PFSK-1 (cell line): ENCODE results near the gene GLCCI1.

ENCODE experiments used
- FOXP2 ChIP-seq: optimal IDR thresholded peaks from 2 replicates; pipeline ENCODE3; 2011; ENCODE audit warnings: borderline replicate concordance, control low read depth, inconsistent platforms; ENCODE audit not compliant: insufficient read depth; ENCODE audit errors: extremely low read length, extremely low read depth
- POLR2AphosphoS5 ChIP-seq: IDR thresholded peaks from 2 replicates; pipeline ENCODE4 v1.6.1; 2012; ENCODE audit warnings: low read depth, mild to moderate bottlenecking, control low read depth, low read length, moderate library complexity
- SIN3A ChIP-seq: IDR thresholded peaks from 2 replicates; pipeline ENCODE4 v1.6.1; 2012; ENCODE audit warnings: mild to moderate bottlenecking, low read length, moderate library complexity, borderline replicate concordance; ENCODE audit not compliant: insufficient read depth
- TAF1 ChIP-seq: IDR thresholded peaks from 2 replicates; pipeline ENCODE4 v1.6.1; 2012; ENCODE audit warnings: low read length, control low read depth, borderline replicate concordance; ENCODE audit not compliant: insufficient read depth
- TF ChIP-seq, protein P1 (sequence below), 2 experiments: IDR thresholded peaks; 2 replicates each; pipeline versions ENCODE4 v1.6.1 to v1.8.0; 2011 to 2012; ENCODE audit warnings: low read depth in 2 of 2, low read length in 2 of 2, control low read depth in 1 of 2, inconsistent platforms in 1 of 2, mild to moderate bottlenecking in 1 of 2, moderate library complexity in 1 of 2; ENCODE audit not compliant: insufficient read depth in 1 of 2

GLCCI1 gene

DNA sequence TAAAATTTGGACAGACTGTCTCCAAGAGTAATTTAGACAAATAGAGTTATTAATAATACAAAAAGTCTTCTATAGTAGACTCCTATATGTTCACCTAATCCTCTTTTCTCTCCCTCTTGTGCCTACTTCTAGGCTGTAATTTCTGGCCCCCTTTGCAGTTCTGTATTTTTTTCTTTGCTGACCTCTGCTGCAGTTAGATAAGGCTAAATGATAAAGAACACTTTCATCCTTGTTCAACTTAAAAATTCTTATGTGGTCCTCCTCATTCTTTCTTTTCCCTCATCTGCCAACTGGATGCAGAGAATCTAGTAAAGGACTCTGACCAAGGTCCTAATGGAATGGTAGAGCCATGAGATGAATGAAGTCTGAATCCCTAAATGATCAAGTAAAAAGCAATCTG lies 20.1 kb downstream of the GLCCI1 start:
- no peak for TF ChIP-seq TAF1
- TF ChIP-seq FOXP2, result no peak
- TF ChIP-seq POLR2AphosphoS5, result no peak
- TF ChIP-seq SIN3A, result no peak

DNA sequence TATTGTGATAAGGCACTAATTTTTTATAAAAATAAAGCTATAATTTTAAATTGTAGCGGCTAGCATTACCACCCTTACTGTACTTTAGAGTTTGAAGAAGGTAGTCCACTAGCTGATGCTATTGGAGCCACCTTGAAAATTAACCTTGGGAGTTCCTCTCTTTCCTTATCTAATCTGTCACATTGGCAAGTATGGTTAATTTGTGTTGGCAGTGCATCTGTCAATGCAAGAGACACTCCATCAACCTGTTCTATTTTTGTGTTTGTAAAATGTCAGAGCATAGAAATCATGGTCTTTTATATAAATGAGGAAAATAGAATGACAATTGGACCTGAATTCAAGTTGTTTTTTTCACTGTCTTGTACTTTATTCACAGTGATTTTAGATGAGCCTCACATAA lies 20.5 kb downstream of the GLCCI1 start:
- no peak for TF ChIP-seq SIN3A
- no peak for TF ChIP-seq TAF1
- no peak for TF ChIP-seq POLR2AphosphoS5
- TF ChIP-seq, protein P1, sequence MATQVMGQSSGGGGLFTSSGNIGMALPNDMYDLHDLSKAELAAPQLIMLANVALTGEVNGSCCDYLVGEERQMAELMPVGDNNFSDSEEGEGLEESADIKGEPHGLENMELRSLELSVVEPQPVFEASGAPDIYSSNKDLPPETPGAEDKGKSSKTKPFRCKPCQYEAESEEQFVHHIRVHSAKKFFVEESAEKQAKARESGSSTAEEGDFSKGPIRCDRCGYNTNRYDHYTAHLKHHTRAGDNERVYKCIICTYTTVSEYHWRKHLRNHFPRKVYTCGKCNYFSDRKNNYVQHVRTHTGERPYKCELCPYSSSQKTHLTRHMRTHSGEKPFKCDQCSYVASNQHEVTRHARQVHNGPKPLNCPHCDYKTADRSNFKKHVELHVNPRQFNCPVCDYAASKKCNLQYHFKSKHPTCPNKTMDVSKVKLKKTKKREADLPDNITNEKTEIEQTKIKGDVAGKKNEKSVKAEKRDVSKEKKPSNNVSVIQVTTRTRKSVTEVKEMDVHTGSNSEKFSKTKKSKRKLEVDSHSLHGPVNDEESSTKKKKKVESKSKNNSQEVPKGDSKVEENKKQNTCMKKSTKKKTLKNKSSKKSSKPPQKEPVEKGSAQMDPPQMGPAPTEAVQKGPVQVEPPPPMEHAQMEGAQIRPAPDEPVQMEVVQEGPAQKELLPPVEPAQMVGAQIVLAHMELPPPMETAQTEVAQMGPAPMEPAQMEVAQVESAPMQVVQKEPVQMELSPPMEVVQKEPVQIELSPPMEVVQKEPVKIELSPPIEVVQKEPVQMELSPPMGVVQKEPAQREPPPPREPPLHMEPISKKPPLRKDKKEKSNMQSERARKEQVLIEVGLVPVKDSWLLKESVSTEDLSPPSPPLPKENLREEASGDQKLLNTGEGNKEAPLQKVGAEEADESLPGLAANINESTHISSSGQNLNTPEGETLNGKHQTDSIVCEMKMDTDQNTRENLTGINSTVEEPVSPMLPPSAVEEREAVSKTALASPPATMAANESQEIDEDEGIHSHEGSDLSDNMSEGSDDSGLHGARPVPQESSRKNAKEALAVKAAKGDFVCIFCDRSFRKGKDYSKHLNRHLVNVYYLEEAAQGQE (IDR thresholded peaks at IDR 0.05; ENCODE audit: insufficient read depth in 1 of 2, low read depth in 2 of 2, low read length in 2 of 2), result no peak
- TF ChIP-seq FOXP2, result no peak

DNA sequence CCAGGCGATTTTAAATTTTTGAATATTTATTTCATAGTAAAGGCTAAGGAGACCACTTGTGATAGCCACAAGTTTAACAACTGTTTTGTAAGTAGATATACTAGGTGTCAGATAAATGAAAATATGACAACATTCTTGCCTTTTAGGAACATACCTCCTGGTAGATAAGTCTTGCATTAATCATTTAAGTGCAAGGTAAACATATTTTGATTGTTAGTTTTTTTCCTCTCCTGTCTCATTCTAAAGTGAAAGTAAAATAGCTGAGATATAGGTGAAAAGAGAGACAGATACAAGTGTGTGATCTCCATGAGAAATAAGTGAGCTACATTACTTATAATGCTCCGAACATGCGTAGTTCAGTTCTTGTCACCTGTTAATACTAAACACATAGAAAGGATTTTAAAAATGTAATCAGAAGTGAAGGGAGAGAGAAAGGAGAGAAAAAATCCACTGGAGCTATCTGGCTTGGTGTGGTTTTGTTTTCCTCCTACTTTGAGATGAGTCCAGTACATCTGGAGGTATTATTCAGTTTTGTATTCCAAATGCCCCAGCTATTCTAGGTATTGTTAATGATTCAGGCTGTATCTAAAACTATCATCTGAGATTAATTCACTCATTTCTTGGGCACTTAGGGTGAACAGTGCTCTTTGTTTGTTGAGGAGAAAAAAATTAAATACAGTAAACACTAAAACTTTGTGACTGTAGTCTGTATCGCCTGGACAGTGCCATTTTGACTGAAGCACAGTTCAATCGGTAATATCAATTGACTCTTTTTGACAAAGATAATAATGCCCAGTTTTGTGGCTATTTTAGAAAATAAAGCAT lies 21.2 kb downstream of the GLCCI1 start:
- TF ChIP-seq, protein P1 (IDR thresholded peaks at IDR 0.05; ENCODE audit: insufficient read depth in 1 of 2, low read depth in 2 of 2, low read length in 2 of 2), result no peak
- TF ChIP-seq FOXP2 (no peak), TAF1 (no peak), SIN3A (no peak), POLR2AphosphoS5 (no peak)

GRCh38 chr7:7990441-7990761 lies 21.8 kb downstream of the GLCCI1 start:
- TF ChIP-seq SIN3A (no peak), FOXP2 (no peak)

DNA sequence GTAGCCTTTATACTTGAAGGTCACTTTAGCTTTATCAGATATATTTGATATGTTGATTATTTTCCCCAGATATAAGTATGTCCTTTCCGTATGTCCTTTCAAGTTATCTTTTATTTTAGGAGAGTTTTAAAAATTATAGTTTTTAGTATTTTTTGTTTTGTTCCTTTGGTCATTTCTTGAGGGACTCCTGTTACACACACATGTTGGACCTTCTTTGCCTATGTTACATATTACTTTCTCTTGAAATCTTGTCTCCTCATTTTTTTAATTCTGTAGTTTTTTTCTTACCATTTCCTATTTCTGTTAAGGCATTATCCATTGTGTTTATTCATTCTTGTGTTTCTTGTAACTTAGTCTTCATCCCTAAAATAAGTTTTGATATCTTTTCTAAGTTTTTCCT lies 23.9 kb downstream of the GLCCI1 start:
- TF ChIP-seq FOXP2 (no peak), POLR2AphosphoS5 (no peak), TAF1 (no peak), SIN3A (no peak)
- TF ChIP-seq, protein P1 (IDR thresholded peaks at IDR 0.05; ENCODE audit: insufficient read depth in 1 of 2, low read depth in 2 of 2, low read length in 2 of 2), result no peak

DNA sequence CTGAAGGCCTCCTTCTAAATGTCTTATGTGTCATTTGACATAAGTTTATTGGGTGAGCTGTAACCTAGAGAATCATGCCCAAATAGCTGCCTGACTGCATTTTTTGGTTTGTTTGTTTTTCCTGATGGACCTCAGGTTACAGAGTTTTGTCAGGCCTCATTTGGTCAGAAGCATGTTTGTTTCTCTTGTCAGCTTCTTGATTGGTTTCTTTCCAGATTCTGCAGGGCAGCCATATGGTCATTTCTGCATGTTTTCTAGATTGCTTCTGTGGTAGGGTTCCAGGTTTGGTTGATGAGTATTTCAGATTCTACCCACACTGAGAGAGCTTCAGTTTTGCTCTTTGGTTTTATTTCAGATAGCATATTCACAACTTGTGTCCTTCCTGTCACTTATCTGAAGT lies 28.0 kb downstream of the GLCCI1 start:
- no peak for TF ChIP-seq TAF1
- TF ChIP-seq SIN3A, result no peak
- TF ChIP-seq POLR2AphosphoS5, result no peak
- TF ChIP-seq, protein P1 (IDR thresholded peaks at IDR 0.05; ENCODE audit: insufficient read depth in 1 of 2, low read depth in 2 of 2, low read length in 2 of 2), result no peak
- no peak for TF ChIP-seq FOXP2
